Endothelial cell of umbilical vein (primary cell): ENCODE measurements around the gene BMPER. TPM values are rescaled to one million over a fixed set of nuclear protein-coding genes. Genes with fewer than 3 reads are reported as not detected.

ENCODE experiments used
- BruUV-seq: library from RNA; stranded (reverse); fragments of 400-500 nt; replicated peaks from 2 replicates; lab custom pipeline; 2021; lab: Mats Ljungman, UMichigan
- CTCF ChIA-PET: fragments of 300-600, 350-600 bp; sonication (Branson Sonifier 250); formaldehyde crosslinking; loops from one replicate; lab custom pipeline; 2021; ENCODE audit warnings: antibody characterized with exemption, inconsistent platforms; lab: Charles Lee
- POLR2A ChIA-PET: fragments of 300-600, 350-600 bp; sonication (Branson Sonifier 250); formaldehyde crosslinking; loops from one replicate; lab custom pipeline; 2021; ENCODE audit warnings: antibody characterized with exemption, inconsistent platforms; lab: Charles Lee
- DNase-seq: peaks from one replicate; pipeline ENCODE4 v3.0.0-alpha.2; 2011; ENCODE audit warnings: low read depth, low spot score
- FAIRE-seq: peaks from 2 replicates; lab custom pipeline; 2011; peaks lifted over from hg19 to GRCh38; lab: Jason Lieb, UNC
- H2AFZ ChIP-seq: 2 replicates; pipeline ENCODE4 v1.6.0; 2012; ENCODE audit warnings: low read depth, low read length, control low read depth, inconsistent platforms
- H3K27ac ChIP-seq: 2 replicates; pipeline ENCODE4 v1.5.1; 2011; ENCODE audit warnings: low read depth, mild to moderate bottlenecking, control low read depth, low read length, moderate library complexity; ENCODE audit not compliant: insufficient read depth
- H3K27me3 ChIP-seq, 2 experiments: 2 replicates each; pipeline versions ENCODE4 v1.6.0 to v1.6.1; 2011; ENCODE audit warnings: low read length in 2 of 2, mixed read lengths in 1 of 2; ENCODE audit not compliant: control insufficient read depth in 2 of 2, insufficient read depth in 2 of 2
- H3K36me3 ChIP-seq, 2 experiments: 2 replicates in 1 of 2; 3 replicates in 1 of 2; pipeline ENCODE4 v1.5.1; 2011; ENCODE audit warnings: low read length in 2 of 2, mild to moderate bottlenecking in 1 of 2, moderate library complexity in 1 of 2; ENCODE audit not compliant: control insufficient read depth in 2 of 2, insufficient read depth in 2 of 2; ENCODE audit errors: extremely low read depth in 1 of 2
- H3K4me1 ChIP-seq: 3 replicates; pipeline ENCODE4 v1.5.1; 2011; ENCODE audit warnings: mild to moderate bottlenecking, low read length; ENCODE audit not compliant: control insufficient read depth, insufficient read depth; ENCODE audit errors: extremely low read depth
- H3K4me2 ChIP-seq: 2 replicates; pipeline ENCODE4 v1.6.1; 2011; ENCODE audit warnings: low read length, control low read depth, mixed read lengths; ENCODE audit not compliant: insufficient read depth
- H3K4me3 ChIP-seq, 3 experiments: fragments of 200-600 bp in 1 of 3; sonication (generic), shearing (Covaris generic) in 1 of 3; replicated peaks in 1 of 3; 2 replicates each; pipeline ENCODE4 v1.5.1; 2011 to 2016; ENCODE audit warnings: control low read depth in 3 of 3, low read length in 3 of 3, mild to moderate bottlenecking in 2 of 3, inconsistent platforms in 1 of 3, low read depth in 1 of 3, moderate library complexity in 1 of 3; ENCODE audit not compliant: insufficient read depth in 1 of 3
- H3K79me2 ChIP-seq: 2 replicates; pipeline ENCODE4 v1.6.0; 2012; ENCODE audit warnings: low read length, inconsistent platforms; ENCODE audit not compliant: control insufficient read depth, insufficient read depth
- H3K9ac ChIP-seq: replicated peaks from 2 replicates; pipeline ENCODE3; 2011; ENCODE audit warnings: low read length, control low read depth; ENCODE audit not compliant: insufficient read depth; ENCODE audit errors: extremely low read depth
- H3K9me1 ChIP-seq: replicated peaks from 3 replicates; pipeline ENCODE4 v1.6.0; 2011; ENCODE audit warnings: mild to moderate bottlenecking, low read length; ENCODE audit not compliant: control insufficient read depth, insufficient read depth; ENCODE audit errors: extremely low read depth
- H3K9me3 ChIP-seq: replicated peaks from 2 replicates; pipeline ENCODE4 v1.5.1; 2012; ENCODE audit warnings: low read length, inconsistent platforms; ENCODE audit not compliant: control insufficient read depth, insufficient read depth
- H4K20me1 ChIP-seq: replicated peaks from 2 replicates; pipeline ENCODE3; 2011; ENCODE audit warnings: mild to moderate bottlenecking, low read length; ENCODE audit not compliant: control insufficient read depth, insufficient read depth; ENCODE audit errors: extremely low read depth
- CTCF ChIP-seq, 2 donors: IDR thresholded peaks; 1 replicate in 1 of 2; 2 replicates in 1 of 2; pipeline ENCODE4 v1.5.1; 2011; ENCODE audit warnings: low read length in 2 of 2, mild to moderate bottlenecking in 2 of 2, moderate library complexity in 2 of 2, control low read depth in 1 of 2, inconsistent platforms in 1 of 2, low read depth in 1 of 2; ENCODE audit not compliant: insufficient read depth in 1 of 2; ENCODE audit errors: extremely low read depth in 1 of 2
- EZH2 ChIP-seq: IDR thresholded peaks from 2 replicates; pipeline ENCODE4 v1.6.1; 2012; ENCODE audit warnings: borderline replicate concordance, low read depth, mild to moderate bottlenecking, moderate library complexity, low read length, inconsistent platforms; ENCODE audit not compliant: severe bottlenecking
- FOS ChIP-seq: IDR thresholded peaks from 2 replicates; pipeline ENCODE4 v1.6.1; 2011; ENCODE audit warnings: mild to moderate bottlenecking, low read length, moderate library complexity, borderline replicate concordance; ENCODE audit not compliant: insufficient read depth
- GATA2 ChIP-seq: IDR thresholded peaks from 2 replicates; pipeline ENCODE4 v1.7.0; 2011; ENCODE audit warnings: low read depth, mild to moderate bottlenecking, moderate library complexity, mixed read lengths, low read length; ENCODE audit not compliant: insufficient read length, insufficient read depth
- JUN ChIP-seq: IDR thresholded peaks from 2 replicates; pipeline ENCODE4 v1.6.1; 2011; ENCODE audit warnings: borderline replicate concordance, low read depth; ENCODE audit not compliant: insufficient read length, insufficient read depth
- MAX ChIP-seq: IDR thresholded peaks from 2 replicates; pipeline ENCODE4 v1.6.1; 2011; ENCODE audit not compliant: insufficient read depth, insufficient read length
- MYC ChIP-seq: IDR thresholded peaks from one replicate; pipeline ENCODE4 v1.6.1; 2011; ENCODE audit warnings: mild to moderate bottlenecking, low read depth, low read length
- POLR2A ChIP-seq: IDR thresholded peaks from 2 replicates; pipeline ENCODE4 v1.6.1; 2012; ENCODE audit warnings: low read depth, mild to moderate bottlenecking, control low read depth, low read length
- POLR2AphosphoS5 ChIP-seq: IDR thresholded peaks from 2 replicates; pipeline ENCODE4 v1.6.1; 2012; ENCODE audit warnings: low read depth, mild to moderate bottlenecking, control low read depth, low read length, moderate library complexity; ENCODE audit not compliant: insufficient read depth
- dilution Hi-C: fragments of 300-500 bp; cut with MboI; formaldehyde crosslinking; loops from one replicate; pipeline ENCODE4 v1.15.0; 2019; ENCODE audit warnings: low sequenced_read_pairs; ENCODE audit not compliant: extremely low pct_ligation_motif_present
- intact Hi-C: fragments of 100-400 bp; cut with micrococcal nuclease; formaldehyde crosslinking; loops from one replicate; pipeline ENCODE4 v1.10.0; 2022
- polyA plus RNA-seq, 4 experiments: library from polyadenylated mRNA; depleted of rRNA in 3 of 4; stranded (reverse) in 3 of 4; unstranded in 1 of 4; fragments of >200 nt; gene quantifications; 2 replicates each; pipeline versions ENCODE4 v1.2.1 to v1.2.3, GENCODE V29; 2011 to 2012; ENCODE audit warnings: missing spikeins in 1 of 4
- total RNA-seq: library from RNA; stranded (reverse); gene quantifications from 2 replicates; pipeline ENCODE4 v1.2.3, GENCODE V29; 2021

BMPER gene
- total and polyA plus RNA-seq, 2 donors (not counting 3 experiments of a cell fraction or from before 2014, with no cell fraction given) = 0.10 to 0.13 TPM

- Histone ChIP-seq H3K36me3 (no peaks in the 10 kb centered on the region), H3K4me3 (no peak overlapping the region), H3K4me1 (peaks cover 11% of the 10 kb centered on the region), H3K9ac (no peak overlapping the region), H2AFZ (no peak overlapping the region), H4K20me1 (no peaks in the 10 kb centered on the region), H3K79me2 (no peaks in the 10 kb centered on the region), H3K27ac (no peak overlapping the region), H3K27me3 (peaks cover 15 to 36% of the 10 kb centered on the region in 2 experiments), H3K9me1 (no peaks in the 10 kb centered on the region), H3K4me2 (no peak overlapping the region), H3K9me3 (no peaks in the 10 kb centered on the region)
- no peak for FAIRE-seq
- POLR2A ChIA-PET = no interaction called here
- dilution Hi-C loops (no loop called here), intact Hi-C loops (no loop called here)
- BruUV-seq = no TSS peak
- no peak for DNase-seq
- CTCF ChIA-PET = interaction anchor here (1.0 to 5.0 kb wide), 3 partner anchors 19 to 180 kb away, joined by 3 to 51 read pairs (median 3); no protein-coding TSS in a partner anchor
- TF ChIP-seq GATA2 = no peak
- TF ChIP-seq FOS = no peak
- TF ChIP-seq MYC = no peak
- TF ChIP-seq JUN = no peak
- no peak for TF ChIP-seq POLR2AphosphoS5
- TF ChIP-seq MAX = no peak
- TF ChIP-seq EZH2 = no peak
- TF ChIP-seq POLR2A = no peak
Observed at GRCh38 chr7:33907625-33908024, 2.3 kb downstream of the BMPER start.

GRCh38 chr7:33909318-33909717, 4.0 kb downstream of the BMPER start:
- no peak overlapping the region for H3K27ac ChIP-seq
- H2AFZ ChIP-seq = no peak overlapping the region
- no peaks in the 10 kb centered on the region for H4K20me1 ChIP-seq
- no peaks in the 10 kb centered on the region for H3K9me1 ChIP-seq
- intact Hi-C loops = no loop called here
- FAIRE-seq = no peak
- BruUV-seq = no TSS peak
- H3K4me3 ChIP-seq = no peak overlapping the region
- H3K9me3 ChIP-seq = no peaks in the 10 kb centered on the region
- no peak for TF ChIP-seq POLR2A
- no peak for TF ChIP-seq GATA2
- TF ChIP-seq EZH2 = no peak
- no peak for TF ChIP-seq POLR2AphosphoS5
- no peak for TF ChIP-seq CTCF (IDR thresholded peaks at IDR 0.05; ENCODE audit: extremely low read depth in 1 of 2, insufficient read depth in 1 of 2, low read depth in 1 of 2, low read length in 2 of 2)
- TF ChIP-seq FOS = no peak
- TF ChIP-seq MYC = no peak
- TF ChIP-seq MAX = no peak
- TF ChIP-seq JUN = no peak
- H3K79me2 ChIP-seq = no peaks in the 10 kb centered on the region
- H3K4me1 ChIP-seq = peaks cover 5% of the 10 kb centered on the region
- POLR2A ChIA-PET = no interaction called here
- no peak overlapping the region for H3K4me2 ChIP-seq
- H3K27me3 ChIP-seq = peaks cover 15 to 36% of the 10 kb centered on the region in 2 experiments
- CTCF ChIA-PET = interaction anchor here (0.6 to 5.0 kb wide), 14 partner anchors 12 to 1481 kb away, joined by 3 to 51 read pairs (median 3); no protein-coding TSS in a partner anchor
- DNase-seq = no peak
- no peak overlapping the region for H3K9ac ChIP-seq
- dilution Hi-C loops = no loop called here
- no peaks in the 10 kb centered on the region for H3K36me3 ChIP-seq
